Measurements from ENCODE around the gene PPP4R4. TPM values are rescaled to one million over a fixed set of nuclear protein-coding genes. Genes with fewer than 3 reads are reported as not detected.

Gene PPP4R4
- total and polyA plus RNA-seq, 2 of the 4 experiments (the other 2 are of a cell fraction): 0.17 to 0.36 TPM

DNA sequence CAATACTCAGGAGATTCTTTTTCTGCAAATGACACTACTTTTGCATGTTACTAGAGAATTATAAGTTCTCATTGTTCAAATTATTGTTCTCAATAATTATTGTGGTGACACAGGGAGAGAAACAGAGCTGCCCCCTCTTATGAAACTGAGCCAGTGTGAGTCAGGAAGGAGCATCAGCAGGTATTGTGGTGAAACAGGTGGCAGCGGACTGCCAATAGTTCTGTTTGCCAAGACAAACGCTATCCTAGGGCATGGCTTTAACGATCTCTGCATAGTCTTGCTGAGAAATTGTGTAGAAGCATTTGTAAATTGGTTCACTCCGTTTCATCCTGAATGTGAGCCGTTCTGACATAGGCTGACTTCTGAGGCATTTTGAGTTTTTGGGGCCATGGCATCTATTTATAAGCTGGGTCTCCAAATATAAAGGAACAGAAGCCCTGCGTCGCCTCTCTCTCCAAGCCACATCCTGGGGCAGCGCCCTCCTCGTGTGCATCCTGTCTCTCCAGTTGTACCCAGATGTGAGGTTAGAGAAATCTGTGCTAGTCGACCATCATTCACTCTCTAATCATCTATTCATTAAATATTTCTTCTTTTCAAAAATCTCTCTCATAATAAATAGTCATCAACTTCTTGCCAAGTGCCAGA, 15.8 kb upstream of the PPP4R4 start:
- Histone ChIP-seq H3K14ac (replicated peaks; ENCODE audit: low read depth, low read length) (no peak overlapping the region), H3K9me3 (ENCODE audit: control insufficient read depth, insufficient read depth, low read length) (no peaks in the 10 kb centered on the region), H3K79me1 (ENCODE audit: low read depth in 1 of 2, low read length in 2 of 2) (no peaks in the 10 kb centered on the region), H2AK5ac (ENCODE audit: low read depth, low read length) (no peak overlapping the region), H2BK20ac (ENCODE audit: low read depth, low read length) (no peak overlapping the region), H2AK9ac (replicated peaks; ENCODE audit: low read depth, low read length, poor library complexity) (no peak overlapping the region), H3K56ac (ENCODE audit: extremely low read depth, insufficient read depth, low read length) (no peak overlapping the region), H3K4me2 (ENCODE audit: low read depth, low read length) (no peak overlapping the region), H2BK15ac (ENCODE audit: low read depth, low read length) (no peak overlapping the region), H3K27ac (ENCODE audit: insufficient read depth, low read length) (no peak overlapping the region), H3K9ac (ENCODE audit: low read depth, low read length) (no peak overlapping the region), H4K5ac (ENCODE audit: low read depth, low read length) (no peak overlapping the region), H3K4me1 (ENCODE audit: control insufficient read depth, insufficient read depth, low read length) (no peaks in the 10 kb centered on the region), H3K9me1 (ENCODE audit: insufficient read depth, low read length) (no peaks in the 10 kb centered on the region), H2BK5ac (ENCODE audit: low read depth, low read length, poor library complexity, severe bottlenecking) (no peak overlapping the region), H3K4ac (ENCODE audit: low read depth, low read length) (no peak overlapping the region), H2AFZ (replicated peaks; ENCODE audit: low read length, poor library complexity) (no peak overlapping the region), H2BK120ac (ENCODE audit: low read depth, low read length) (no peak overlapping the region), H3K4me3 (ENCODE audit: insufficient read depth, low read depth, low read length) (no peak overlapping the region), H4K91ac (ENCODE audit: insufficient read depth, low read depth, low read length) (no peak overlapping the region), H3K27me3 (ENCODE audit: control insufficient read depth, insufficient read depth, low read length) (peaks cover 14% of the 10 kb centered on the region), H4K8ac (ENCODE audit: low read depth in 2 of 2, low read length in 2 of 2) (no peak overlapping the region), H3K18ac (ENCODE audit: low read depth, low read length) (no peak overlapping the region), H3K36me3 (ENCODE audit: control insufficient read depth, insufficient read depth, low read length) (no peaks in the 10 kb centered on the region), H4K20me1 (ENCODE audit: insufficient read depth, low read length) (no peaks in the 10 kb centered on the region), H3K23ac (ENCODE audit: low read depth, low read length) (no peak overlapping the region)
- dilution Hi-C loops (cut with HindIII; ENCODE audit: low sequenced_read_pairs, unreplicated experiment): no loop called here
- in situ Hi-C loops (cut with MboI; ENCODE audit: low sequenced_read_pairs): no loop called here
- no TSS peak for BruUV-seq (replicated peaks)
- 63% methylated on average over 2 of the region's 10 CpGs; no CpG with 5 or more reads in 1 of the 2 experiments for WGBS, 2 experiments (ENCODE audit: extremely low coverage in 2 of 2, insufficient read length in 1 of 2)
- ChIA-PET POLR2A (ENCODE audit: unreplicated experiment) (no interaction called here), CTCF (no interaction called here)
- DNase-seq: no peak
- ATAC-seq (ENCODE audit: low read depth): no peak
- TF ChIP-seq RFX5 (IDR thresholded peaks at IDR 0.05; ENCODE audit: low read depth, low read length): no peak
- TF ChIP-seq RAD21 (IDR thresholded peaks at IDR 0.05; ENCODE audit: low read length): no peak
- TF ChIP-seq, protein P1, sequence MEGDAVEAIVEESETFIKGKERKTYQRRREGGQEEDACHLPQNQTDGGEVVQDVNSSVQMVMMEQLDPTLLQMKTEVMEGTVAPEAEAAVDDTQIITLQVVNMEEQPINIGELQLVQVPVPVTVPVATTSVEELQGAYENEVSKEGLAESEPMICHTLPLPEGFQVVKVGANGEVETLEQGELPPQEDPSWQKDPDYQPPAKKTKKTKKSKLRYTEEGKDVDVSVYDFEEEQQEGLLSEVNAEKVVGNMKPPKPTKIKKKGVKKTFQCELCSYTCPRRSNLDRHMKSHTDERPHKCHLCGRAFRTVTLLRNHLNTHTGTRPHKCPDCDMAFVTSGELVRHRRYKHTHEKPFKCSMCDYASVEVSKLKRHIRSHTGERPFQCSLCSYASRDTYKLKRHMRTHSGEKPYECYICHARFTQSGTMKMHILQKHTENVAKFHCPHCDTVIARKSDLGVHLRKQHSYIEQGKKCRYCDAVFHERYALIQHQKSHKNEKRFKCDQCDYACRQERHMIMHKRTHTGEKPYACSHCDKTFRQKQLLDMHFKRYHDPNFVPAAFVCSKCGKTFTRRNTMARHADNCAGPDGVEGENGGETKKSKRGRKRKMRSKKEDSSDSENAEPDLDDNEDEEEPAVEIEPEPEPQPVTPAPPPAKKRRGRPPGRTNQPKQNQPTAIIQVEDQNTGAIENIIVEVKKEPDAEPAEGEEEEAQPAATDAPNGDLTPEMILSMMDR (conservative IDR thresholded peaks at IDR 0.05; ENCODE audit: low read depth, low read length): no peak
- TF ChIP-seq CEBPB (IDR thresholded peaks at IDR 0.05; ENCODE audit: low read depth, low read length): no peak
- TF ChIP-seq POLR2A (IDR thresholded peaks at IDR 0.05; ENCODE audit: low read depth, low read length): no peak
- no peak for TF ChIP-seq RCOR1 (IDR thresholded peaks at IDR 0.05; ENCODE audit: insufficient replicate concordance, low read length)
- TF ChIP-seq NFE2L2 (IDR thresholded peaks at IDR 0.05; ENCODE audit: low read depth, low read length): no peak
- TF ChIP-seq SMC3 (IDR thresholded peaks at IDR 0.05; ENCODE audit: low read depth, low read length): no peak
- TF ChIP-seq, protein P2, sequence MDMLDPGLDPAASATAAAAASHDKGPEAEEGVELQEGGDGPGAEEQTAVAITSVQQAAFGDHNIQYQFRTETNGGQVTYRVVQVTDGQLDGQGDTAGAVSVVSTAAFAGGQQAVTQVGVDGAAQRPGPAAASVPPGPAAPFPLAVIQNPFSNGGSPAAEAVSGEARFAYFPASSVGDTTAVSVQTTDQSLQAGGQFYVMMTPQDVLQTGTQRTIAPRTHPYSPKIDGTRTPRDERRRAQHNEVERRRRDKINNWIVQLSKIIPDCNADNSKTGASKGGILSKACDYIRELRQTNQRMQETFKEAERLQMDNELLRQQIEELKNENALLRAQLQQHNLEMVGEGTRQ (IDR thresholded peaks at IDR 0.05; ENCODE audit: low read depth, low read length): no peak
- TF ChIP-seq, protein P3, sequence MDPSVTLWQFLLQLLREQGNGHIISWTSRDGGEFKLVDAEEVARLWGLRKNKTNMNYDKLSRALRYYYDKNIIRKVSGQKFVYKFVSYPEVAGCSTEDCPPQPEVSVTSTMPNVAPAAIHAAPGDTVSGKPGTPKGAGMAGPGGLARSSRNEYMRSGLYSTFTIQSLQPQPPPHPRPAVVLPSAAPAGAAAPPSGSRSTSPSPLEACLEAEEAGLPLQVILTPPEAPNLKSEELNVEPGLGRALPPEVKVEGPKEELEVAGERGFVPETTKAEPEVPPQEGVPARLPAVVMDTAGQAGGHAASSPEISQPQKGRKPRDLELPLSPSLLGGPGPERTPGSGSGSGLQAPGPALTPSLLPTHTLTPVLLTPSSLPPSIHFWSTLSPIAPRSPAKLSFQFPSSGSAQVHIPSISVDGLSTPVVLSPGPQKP (IDR thresholded peaks at IDR 0.05; ENCODE audit: borderline replicate concordance, low read depth, low read length): no peak
- no peak for TF ChIP-seq MAZ (IDR thresholded peaks at IDR 0.05; ENCODE audit: borderline replicate concordance, low read depth, low read length)
- no peak for TF ChIP-seq MAFK (IDR thresholded peaks at IDR 0.05; ENCODE audit: low read depth, low read length)
- no peak for TF ChIP-seq CHD1 (IDR thresholded peaks at IDR 0.05; ENCODE audit: low read depth, low read length)
- no peak for TF ChIP-seq MXI1 (IDR thresholded peaks at IDR 0.05; ENCODE audit: borderline replicate concordance, low read depth, low read length)
- intact Hi-C loops (cut with micrococcal nuclease): no loop called here

Data from IMR-90 (cell line).